ENCODE measurements around the gene DSC2.

DSC2 gene

GRCh38 chr18:31099450-31100230 is 2.6 kb downstream of the DSC2 start:
- no peak overlapping the region for H3K27ac ChIP-seq (ENCODE audit: low read depth, low read length)
- H3K27me3 ChIP-seq (ENCODE audit: control insufficient read depth in 5 of 5, insufficient read depth in 4 of 5, low read length in 5 of 5), result peaks cover 0 to 4% (median 0%) of the 10 kb centered on the region in 5 donors
- peak overlapping the region in 4 of 5 donors; percentile 71 to 78 (median 75) for H3K4me3 ChIP-seq (ENCODE audit: low read depth in 1 of 5, low read length in 5 of 5)
- peaks cover 0 to 23% (median 18%) of the 10 kb centered on the region in 5 donors for H3K4me1 ChIP-seq (ENCODE audit: control insufficient read depth in 5 of 5, insufficient read depth in 5 of 5, low read length in 5 of 5)
- H3K36me3 ChIP-seq (ENCODE audit: control insufficient read depth in 5 of 5, insufficient read depth in 5 of 5, low read length in 5 of 5), result no peaks in the 10 kb centered on the region
- no peak overlapping the region for H3K9ac ChIP-seq (ENCODE audit: low read length in 5 of 5)
- H3K9me3 ChIP-seq (ENCODE audit: control insufficient read depth in 5 of 5, low read length in 5 of 5), result no peaks in the 10 kb centered on the region

GRCh38 chr18:31098878-31099277 is 3.3 kb downstream of the DSC2 start:
- Histone ChIP-seq H3K4me3 (ENCODE audit: low read depth in 1 of 5, low read length in 5 of 5) (no peak overlapping the region), H3K27ac (ENCODE audit: low read depth, low read length) (no peak overlapping the region), H3K36me3 (ENCODE audit: control insufficient read depth in 5 of 5, insufficient read depth in 5 of 5, low read length in 5 of 5) (no peaks in the 10 kb centered on the region), H3K9me3 (ENCODE audit: control insufficient read depth in 5 of 5, low read length in 5 of 5) (no peaks in the 10 kb centered on the region), H3K4me1 (ENCODE audit: control insufficient read depth in 5 of 5, insufficient read depth in 5 of 5, low read length in 5 of 5) (peaks cover 0 to 23% (median 18%) of the 10 kb centered on the region in 5 donors), H3K27me3 (ENCODE audit: control insufficient read depth in 5 of 5, insufficient read depth in 4 of 5, low read length in 5 of 5) (peaks cover 0 to 4% (median 0%) of the 10 kb centered on the region in 5 donors), H3K9ac (ENCODE audit: low read length in 5 of 5) (no peak overlapping the region)

- Histone ChIP-seq H3K27me3 (ENCODE audit: control insufficient read depth in 5 of 5, insufficient read depth in 4 of 5, low read length in 5 of 5) (peaks cover 0 to 4% (median 0%) of the 10 kb centered on the region in 5 donors), H3K4me3 (ENCODE audit: low read depth in 1 of 5, low read length in 5 of 5) (no peak overlapping the region), H3K27ac (ENCODE audit: low read depth, low read length) (no peak overlapping the region), H3K9me3 (ENCODE audit: control insufficient read depth in 5 of 5, low read length in 5 of 5) (no peaks in the 10 kb centered on the region), H3K36me3 (ENCODE audit: control insufficient read depth in 5 of 5, insufficient read depth in 5 of 5, low read length in 5 of 5) (no peaks in the 10 kb centered on the region), H3K4me1 (ENCODE audit: control insufficient read depth in 5 of 5, insufficient read depth in 5 of 5, low read length in 5 of 5) (peaks cover 0 to 22% (median 18%) of the 10 kb centered on the region in 5 donors), H3K9ac (ENCODE audit: low read length in 5 of 5) (no peak overlapping the region)
These were observed 4.6 kb downstream of the DSC2 start for GRCh38 chr18:31097666-31098065.

- no peak overlapping the region for H3K27ac ChIP-seq (ENCODE audit: low read depth, low read length)
- H3K9ac ChIP-seq (ENCODE audit: low read length in 5 of 5), result no peak overlapping the region
- H3K36me3 ChIP-seq (ENCODE audit: control insufficient read depth in 5 of 5, insufficient read depth in 5 of 5, low read length in 5 of 5), result peaks cover 2 to 8% (median 5%) of the 10 kb centered on the region in 5 donors
- no peaks in the 10 kb centered on the region for H3K9me3 ChIP-seq (ENCODE audit: control insufficient read depth in 5 of 5, low read length in 5 of 5)
- no peaks in the 10 kb centered on the region for H3K27me3 ChIP-seq (ENCODE audit: control insufficient read depth in 5 of 5, insufficient read depth in 4 of 5, low read length in 5 of 5)
- no peaks in the 10 kb centered on the region for H3K4me1 ChIP-seq (ENCODE audit: control insufficient read depth in 5 of 5, insufficient read depth in 5 of 5, low read length in 5 of 5)
- no peak overlapping the region for H3K4me3 ChIP-seq (ENCODE audit: low read depth in 1 of 5, low read length in 5 of 5)
These were observed 8.3 kb downstream of the DSC2 start for GRCh38 chr18:31093880-31094279.

- no peak overlapping the region for H3K4me3 ChIP-seq (ENCODE audit: low read depth in 1 of 5, low read length in 5 of 5)
- H3K4me1 ChIP-seq (ENCODE audit: control insufficient read depth in 5 of 5, insufficient read depth in 5 of 5, low read length in 5 of 5), result no peaks in the 10 kb centered on the region
- peaks cover 2 to 9% (median 7%) of the 10 kb centered on the region in 5 donors for H3K36me3 ChIP-seq (ENCODE audit: control insufficient read depth in 5 of 5, insufficient read depth in 5 of 5, low read length in 5 of 5)
- no peaks in the 10 kb centered on the region for H3K9me3 ChIP-seq (ENCODE audit: control insufficient read depth in 5 of 5, low read length in 5 of 5)
- H3K27me3 ChIP-seq (ENCODE audit: control insufficient read depth in 5 of 5, insufficient read depth in 4 of 5, low read length in 5 of 5), result no peaks in the 10 kb centered on the region
- H3K9ac ChIP-seq (ENCODE audit: low read length in 5 of 5), result no peak overlapping the region
- no peak overlapping the region for H3K27ac ChIP-seq (ENCODE audit: low read depth, low read length)
These were observed 8.9 kb downstream of the DSC2 start for GRCh38 chr18:31093294-31093693.

- H3K9ac ChIP-seq (ENCODE audit: low read length in 5 of 5), result no peak overlapping the region
- no peaks in the 10 kb centered on the region for H3K9me3 ChIP-seq (ENCODE audit: control insufficient read depth in 5 of 5, low read length in 5 of 5)
- no peak overlapping the region for H3K4me3 ChIP-seq (ENCODE audit: low read depth in 1 of 5, low read length in 5 of 5)
- peaks cover 4 to 19% (median 13%) of the 10 kb centered on the region in 5 donors for H3K36me3 ChIP-seq (ENCODE audit: control insufficient read depth in 5 of 5, insufficient read depth in 5 of 5, low read length in 5 of 5)
- H3K4me1 ChIP-seq (ENCODE audit: control insufficient read depth in 5 of 5, insufficient read depth in 5 of 5, low read length in 5 of 5), result no peaks in the 10 kb centered on the region
- no peaks in the 10 kb centered on the region for H3K27me3 ChIP-seq (ENCODE audit: control insufficient read depth in 5 of 5, insufficient read depth in 4 of 5, low read length in 5 of 5)
- no peak overlapping the region for H3K27ac ChIP-seq (ENCODE audit: low read depth, low read length)
These were observed 10.9 kb downstream of the DSC2 start for GRCh38 chr18:31091350-31091749.

- Histone ChIP-seq H3K4me3 (ENCODE audit: low read depth in 1 of 5, low read length in 5 of 5) (no peak overlapping the region), H3K36me3 (ENCODE audit: control insufficient read depth in 5 of 5, insufficient read depth in 5 of 5, low read length in 5 of 5) (peaks cover 4 to 19% (median 14%) of the 10 kb centered on the region in 5 donors), H3K9me3 (ENCODE audit: control insufficient read depth in 5 of 5, low read length in 5 of 5) (no peaks in the 10 kb centered on the region), H3K27ac (ENCODE audit: low read depth, low read length) (no peak overlapping the region), H3K9ac (ENCODE audit: low read length in 5 of 5) (no peak overlapping the region), H3K4me1 (ENCODE audit: control insufficient read depth in 5 of 5, insufficient read depth in 5 of 5, low read length in 5 of 5) (no peaks in the 10 kb centered on the region), H3K27me3 (ENCODE audit: control insufficient read depth in 5 of 5, insufficient read depth in 4 of 5, low read length in 5 of 5) (no peaks in the 10 kb centered on the region)
These were observed 13.7 kb downstream of the DSC2 start for GRCh38 chr18:31088532-31088931.

- no peak overlapping the region for H3K9ac ChIP-seq (ENCODE audit: low read length in 5 of 5)
- no peaks in the 10 kb centered on the region for H3K4me1 ChIP-seq (ENCODE audit: control insufficient read depth in 5 of 5, insufficient read depth in 5 of 5, low read length in 5 of 5)
- no peaks in the 10 kb centered on the region for H3K27me3 ChIP-seq (ENCODE audit: control insufficient read depth in 5 of 5, insufficient read depth in 4 of 5, low read length in 5 of 5)
- H3K9me3 ChIP-seq (ENCODE audit: control insufficient read depth in 5 of 5, low read length in 5 of 5), result peaks cover 0 to 9% (median 0%) of the 10 kb centered on the region in 5 donors
- H3K27ac ChIP-seq (ENCODE audit: low read depth, low read length), result no peak overlapping the region
- peaks cover 2 to 16% (median 8%) of the 10 kb centered on the region in 5 donors for H3K36me3 ChIP-seq (ENCODE audit: control insufficient read depth in 5 of 5, insufficient read depth in 5 of 5, low read length in 5 of 5)
- no peak overlapping the region for H3K4me3 ChIP-seq (ENCODE audit: low read depth in 1 of 5, low read length in 5 of 5)
These were observed 22.2 kb downstream of the DSC2 start for GRCh38 chr18:31079973-31080372.

GRCh38 chr18:31077878-31078277 is 24.3 kb downstream of the DSC2 start:
- H3K9me3 ChIP-seq (ENCODE audit: control insufficient read depth in 5 of 5, low read length in 5 of 5), result peaks cover 0 to 9% (median 0%) of the 10 kb centered on the region in 5 donors
- H3K27me3 ChIP-seq (ENCODE audit: control insufficient read depth in 5 of 5, insufficient read depth in 4 of 5, low read length in 5 of 5), result no peaks in the 10 kb centered on the region
- H3K36me3 ChIP-seq (ENCODE audit: control insufficient read depth in 5 of 5, insufficient read depth in 5 of 5, low read length in 5 of 5), result peaks cover 6 to 24% (median 15%) of the 10 kb centered on the region in 5 donors
- no peak overlapping the region for H3K4me3 ChIP-seq (ENCODE audit: low read depth in 1 of 5, low read length in 5 of 5)
- no peak overlapping the region for H3K27ac ChIP-seq (ENCODE audit: low read depth, low read length)
- H3K4me1 ChIP-seq (ENCODE audit: control insufficient read depth in 5 of 5, insufficient read depth in 5 of 5, low read length in 5 of 5), result no peaks in the 10 kb centered on the region
- no peak overlapping the region for H3K9ac ChIP-seq (ENCODE audit: low read length in 5 of 5)

GRCh38 chr18:31072175-31072574 is 30.0 kb downstream of the DSC2 start:
- H3K9ac ChIP-seq (ENCODE audit: low read length in 5 of 5), result no peak overlapping the region
- H3K27ac ChIP-seq (ENCODE audit: low read depth, low read length), result no peak overlapping the region
- H3K36me3 ChIP-seq (ENCODE audit: control insufficient read depth in 5 of 5, insufficient read depth in 5 of 5, low read length in 5 of 5), result peaks cover 6 to 42% (median 20%) of the 10 kb centered on the region in 5 donors
- no peak overlapping the region for H3K4me3 ChIP-seq (ENCODE audit: low read depth in 1 of 5, low read length in 5 of 5)
- no peaks in the 10 kb centered on the region for H3K27me3 ChIP-seq (ENCODE audit: control insufficient read depth in 5 of 5, insufficient read depth in 4 of 5, low read length in 5 of 5)
- H3K4me1 ChIP-seq (ENCODE audit: control insufficient read depth in 5 of 5, insufficient read depth in 5 of 5, low read length in 5 of 5), result no peaks in the 10 kb centered on the region
- H3K9me3 ChIP-seq (ENCODE audit: control insufficient read depth in 5 of 5, low read length in 5 of 5), result peaks cover 0 to 8% (median 0%) of the 10 kb centered on the region in 5 donors
